SK-N-SH (cell line): ENCODE results near the gene B4GALT1. TPM values are rescaled to one million over a fixed set of nuclear protein-coding genes. Genes with fewer than 3 reads are reported as not detected.
"Not testable (repeated sequence)": the region's sequence is repeated elsewhere in the genome, so short reads cannot be mapped to it uniquely, and the experiment has no call there.

ENCODE experiments used
- CTCF ChIA-PET: fragments of 300-600, 350-600 bp; formaldehyde crosslinking; extraction: SDS; loops from one replicate; lab custom pipeline; 2021; lab: Yijun Ruan, JAX
- POLR2A ChIA-PET: fragments of 350-600 bp; sonication (Branson Sonifier 250); formaldehyde crosslinking; extraction: SDS; loops from one replicate; lab custom pipeline; 2020; ENCODE audit warnings: antibody characterized with exemption, inconsistent platforms; lab: Yijun Ruan, JAX
- DNase-seq: peaks from one replicate; pipeline ENCODE4 v3.0.0; 2012
- H2AFZ ChIP-seq: fragments of 200-600 bp; sonication (generic); 2 replicates; pipeline ENCODE4 v1.8.1; 2016; ENCODE audit warnings: antibody characterized with exemption, mild to moderate bottlenecking, low read depth
- H3F3A ChIP-seq: fragments of 200-600 bp; sonication (generic); replicated peaks from 2 replicates; pipeline ENCODE3; 2016; ENCODE audit warnings: antibody characterized with exemption, mild to moderate bottlenecking; ENCODE audit not compliant: insufficient read depth
- H3K27ac ChIP-seq, 2 experiments: fragments of 200-500 bp in 1 of 2; fragments of 200-600 bp in 1 of 2; sonication (Bioruptor generic) in 1 of 2; sonication (generic), shearing (Covaris generic) in 1 of 2; 2 replicates each; pipeline versions ENCODE4 v1.5.1 to v1.6.1; 2014 to 2016; ENCODE audit warnings: low read depth in 2 of 2, inconsistent platforms in 1 of 2, low read length in 1 of 2, mild to moderate bottlenecking in 1 of 2, mixed read lengths in 1 of 2
- H3K27me3 ChIP-seq: fragments of 200-600 bp; sonication (generic), shearing (Covaris generic); 2 replicates; pipeline ENCODE4 v1.6.1; 2016; ENCODE audit warnings: mixed run types; ENCODE audit not compliant: insufficient read depth
- H3K36me3 ChIP-seq, 2 experiments: fragments of 200-500 bp in 1 of 2; fragments of 200-600 bp in 1 of 2; sonication (Bioruptor generic) in 1 of 2; sonication (generic) in 1 of 2; replicated peaks in 1 of 2; 2 replicates each; pipeline versions ENCODE3 to v1.5.1; 2014 to 2016; ENCODE audit warnings: low read length in 1 of 2, mild to moderate bottlenecking in 1 of 2; ENCODE audit not compliant: insufficient read depth in 2 of 2, control insufficient read depth in 1 of 2
- H3K4me1 ChIP-seq, 2 experiments: fragments of 200-500 bp in 1 of 2; fragments of 200-600 bp in 1 of 2; sonication (Bioruptor generic) in 1 of 2; sonication (generic), shearing (Covaris generic) in 1 of 2; 2 replicates each; pipeline versions ENCODE4 v1.5.1 to v1.6.1; 2014 to 2016; ENCODE audit warnings: low read depth in 1 of 2, low read length in 1 of 2, mixed run types in 1 of 2; ENCODE audit not compliant: insufficient read depth in 2 of 2, control insufficient read depth in 1 of 2
- H3K4me2 ChIP-seq: fragments of 200-600 bp; sonication (generic), shearing (Covaris generic); 2 replicates; pipeline ENCODE4 v1.6.1; 2017; ENCODE audit warnings: mixed run types
- H3K4me3 ChIP-seq, 2 experiments: fragments of 200-500 bp in 1 of 2; fragments of 200-600 bp in 1 of 2; sonication (Bioruptor generic) in 1 of 2; sonication (generic), shearing (Covaris generic) in 1 of 2; 2 replicates each; pipeline versions ENCODE4 v1.5.1 to v1.8.1; 2014 to 2016; ENCODE audit warnings: low read depth in 2 of 2, inconsistent platforms in 1 of 2, low read length in 1 of 2, mild to moderate bottlenecking in 1 of 2, mixed read lengths in 1 of 2, moderate library complexity in 1 of 2
- H3K79me2 ChIP-seq: fragments of 200-600 bp; sonication (generic); 2 replicates; pipeline ENCODE4 v1.8.1; 2017; ENCODE audit warnings: mild to moderate bottlenecking; ENCODE audit not compliant: insufficient read depth
- H3K9ac ChIP-seq: fragments of 200-600 bp; sonication (generic); 2 replicates; pipeline ENCODE4 v1.6.1; 2017; ENCODE audit warnings: mixed run types
- H3K9me2 ChIP-seq: fragments of 200-600 bp; sonication (generic); 2 replicates; pipeline ENCODE4 v1.6.1; 2017; ENCODE audit warnings: mixed run types
- H3K9me3 ChIP-seq: fragments of 200-600 bp; sonication (generic); 2 replicates; pipeline ENCODE4 v1.6.1; 2017; ENCODE audit warnings: mixed run types, mild to moderate bottlenecking, moderate library complexity
- H4K20me1 ChIP-seq: fragments of 200-600 bp; sonication (generic); 2 replicates; pipeline ENCODE4 v1.6.1; 2017; ENCODE audit warnings: mild to moderate bottlenecking, mixed run types; ENCODE audit not compliant: insufficient read depth
- CTCF ChIP-seq: fragments of 200-600 bp; sonication (generic); IDR thresholded peaks from 2 replicates; pipeline ENCODE4 v1.6.1; 2017; ENCODE audit warnings: antibody characterized with exemption, mild to moderate bottlenecking, moderate library complexity
- ELF1 ChIP-seq: IDR thresholded peaks from 2 replicates; pipeline ENCODE4 v1.4.0; 2012
- FOXM1 ChIP-seq: IDR thresholded peaks from 2 replicates; pipeline ENCODE4 v1.4.0; 2012; ENCODE audit warnings: low read depth, mild to moderate bottlenecking
- MAX ChIP-seq: IDR thresholded peaks from 2 replicates; pipeline ENCODE4 v1.4.0; 2012; ENCODE audit warnings: low read depth
- NRF1 ChIP-seq: IDR thresholded peaks from 2 replicates; pipeline ENCODE4 v1.6.1; 2012; ENCODE audit warnings: low read depth, mild to moderate bottlenecking, low read length
- RCOR1 ChIP-seq: fragments of 150-350 bp; IDR thresholded peaks from 2 replicates; pipeline ENCODE4 v1.6.1; 2017; ENCODE audit warnings: antibody characterized with exemption, low read length
- RFX5 ChIP-seq: IDR thresholded peaks from 2 replicates; pipeline ENCODE4 v1.6.1; 2012; ENCODE audit warnings: mild to moderate bottlenecking, improper control_type of control experiment, low read length
- WGBS: methylation state at CpG from one replicate; pipeline ENCODE4 v1.1.6; 2017; ENCODE audit warnings: low lambda C conversion rate; 5-methylcytosine and 5-hydroxymethylcytosine counted together
- polyA plus RNA-seq, 3 experiments: library from polyadenylated mRNA; depleted of rRNA; stranded (reverse); fragments of >200 nt; gene quantifications; 2 replicates each; pipeline ENCODE4 v1.2.3, GENCODE V29; 2012

B4GALT1 gene
- polyA plus RNA-seq, 1 of the 3 experiments (the other 2 are of a cell fraction): 36.2 TPM

GRCh38 chr9:33165263-33166151 lies 1.6 kb downstream of the B4GALT1 start (continued):
- TF ChIP-seq MAX (no peak), RCOR1 (no peak), FOXM1 (no peak), ELF1 (no peak)

- CTCF ChIA-PET, POLR2A ChIA-PET, H3K36me3 ChIP-seq, H4K20me1 ChIP-seq, H3K27me3 ChIP-seq, H2AFZ ChIP-seq, H3K9me2 ChIP-seq, H3K9me3 ChIP-seq, DNase-seq: not testable (repeated sequence)
- Histone ChIP-seq H3K4me1 (peaks cover 51 to 61% of the 10 kb centered on the region in 2 experiments), H3K4me3 (peak overlapping the region; percentile 71 to 92; a peak in 3 of 4 replicates), H3K4me2 (peak overlapping the region; percentile 98), H3K9ac (peak overlapping the region; percentile 94; the same call in 1 of the 2 replicates), H3K79me2 (peaks cover 67% of the 10 kb centered on the region), H3K27ac (peak overlapping the region in 1 of 2 experiments; percentile 65; a peak in 1 of 4 replicates), H3F3A (peaks cover 26% of the 10 kb centered on the region)
- 78% methylated on average over 7 of the region's 7 CpGs for WGBS
Measured at GRCh38 chr9:33164921-33165262, 2.2 kb downstream of the B4GALT1 start.

- Histone ChIP-seq H3K27me3 (no peaks in the 10 kb centered on the region), H3K79me2 (peaks cover 73% of the 10 kb centered on the region), H3K4me3 (0 out of 4 replicates have a peak overlapping the region, but pooled peaks of 1 of the 2 experiments have one; percentile 14), H3K9ac (no peak overlapping the region), H3K27ac (no peak overlapping the region; a peak in 1 of 4 replicates), H3K9me3 (no peaks in the 10 kb centered on the region), H2AFZ (no peak overlapping the region), H3K36me3 (no peaks in the 10 kb centered on the region), H3K4me2 (peak overlapping the region; percentile 98), H4K20me1 (no peaks in the 10 kb centered on the region), H3F3A (peaks cover 32% of the 10 kb centered on the region), H3K9me2 (no peaks in the 10 kb centered on the region), H3K4me1 (peaks cover 57 to 68% of the 10 kb centered on the region in 2 experiments)
- POLR2A ChIA-PET: no interaction called here
- DNase-seq: no peak
- CTCF ChIA-PET: no interaction called here
- WGBS: 77% methylated on average over 10 of the region's 11 CpGs
- TF ChIP-seq MAX (no peak), RCOR1 (no peak), NRF1 (no peak), RFX5 (no peak), CTCF (no peak)
Measured at GRCh38 chr9:33164138-33164809, 2.9 kb downstream of the B4GALT1 start.
